Epithelial cell of esophagus (primary cell): ENCODE data around the gene KRT86.

ENCODE experiments used
- DNase-seq: peaks from one replicate; pipeline ENCODE4 v3.0.0; 2010; ENCODE audit warnings: low read depth
- H3K4me3 ChIP-seq: 2 replicates; pipeline ENCODE4 v1.5.1; 2011; ENCODE audit warnings: mild to moderate bottlenecking, low read length, control low read depth
- CTCF ChIP-seq: IDR thresholded peaks from 2 replicates; pipeline ENCODE4 v1.5.1; 2011; ENCODE audit warnings: low read depth, mild to moderate bottlenecking, low read length, control low read depth, inconsistent platforms; ENCODE audit not compliant: insufficient read depth; ENCODE audit errors: missing control alignments

Gene KRT86

GRCh38 chr12:52277486-52278245 is 3.2 kb downstream of the KRT86 start:
- H3K4me3 ChIP-seq, result no peak overlapping the region
- no peak for DNase-seq
- TF ChIP-seq CTCF, result no peak

GRCh38 chr12:52278575-52279421 is 4.4 kb downstream of the KRT86 start:
- DNase-seq, result peak; percentile 76
- peak overlapping the region; percentile 35 for H3K4me3 ChIP-seq
- peak; percentile 82 for TF ChIP-seq CTCF

- H3K4me3 ChIP-seq, result no peak overlapping the region
- TF ChIP-seq CTCF, result no peak
- no peak for DNase-seq
Observed at GRCh38 chr12:52279422-52280318, 5.2 kb downstream of the KRT86 start.

- TF ChIP-seq CTCF, result no peak
- H3K4me3 ChIP-seq, result no peak overlapping the region
- DNase-seq, result peak; percentile 96
Observed at GRCh38 chr12:52280319-52280795, 5.9 kb downstream of the KRT86 start.

GRCh38 chr12:52280796-52281560 is 6.5 kb downstream of the KRT86 start:
- no peak overlapping the region for H3K4me3 ChIP-seq
- TF ChIP-seq CTCF, result no peak
- peak; percentile 90 for DNase-seq
